ENCODE measurements around the gene FBXW11.

DNA sequence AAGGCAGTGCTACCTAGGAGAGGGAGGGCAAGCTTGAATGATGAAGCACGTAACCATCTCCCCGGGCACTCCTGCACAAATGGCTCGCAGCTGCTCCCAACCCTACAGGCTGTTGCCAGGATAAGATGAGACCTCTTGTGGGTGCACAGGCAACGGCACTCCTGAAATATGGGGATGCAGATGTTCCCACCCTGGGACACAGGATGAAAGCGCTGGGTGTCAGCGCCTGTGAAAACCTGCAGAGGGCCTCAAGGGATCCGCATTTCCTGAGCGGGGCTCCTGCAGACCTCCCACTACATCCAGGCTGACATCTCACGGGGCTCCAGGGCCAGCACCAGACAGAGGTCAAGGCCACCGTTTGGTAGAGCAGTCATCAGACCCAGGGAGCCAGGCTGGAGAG is 160.1 kb downstream of the FBXW11 start:
- TF ChIP-seq HEYL (CRISPR knock-in tag; IDR thresholded peaks at IDR 0.05) (no peak), USF2 (IDR thresholded peaks at IDR 0.05) (no peak), NR3C1 (IDR thresholded peaks at IDR 0.05) (no peak), POLR2A (IDR thresholded peaks at IDR 0.05; ENCODE audit: low read length) (no peak), KDM1A (IDR thresholded peaks at IDR 0.05; ENCODE audit: low read depth) (no peak), NFE2L2 (conservative IDR thresholded peaks at IDR 0.05; ENCODE audit: low read length) (no peak), CHD2 (IDR thresholded peaks at IDR 0.05; ENCODE audit: low read length, partially characterized antibody) (no peak), ESRRA (IDR thresholded peaks at IDR 0.05; ENCODE audit: borderline replicate concordance, low read length) (no peak), EP300 (IDR thresholded peaks at IDR 0.05) (no peak)
- TF ChIP-seq, protein P1, sequence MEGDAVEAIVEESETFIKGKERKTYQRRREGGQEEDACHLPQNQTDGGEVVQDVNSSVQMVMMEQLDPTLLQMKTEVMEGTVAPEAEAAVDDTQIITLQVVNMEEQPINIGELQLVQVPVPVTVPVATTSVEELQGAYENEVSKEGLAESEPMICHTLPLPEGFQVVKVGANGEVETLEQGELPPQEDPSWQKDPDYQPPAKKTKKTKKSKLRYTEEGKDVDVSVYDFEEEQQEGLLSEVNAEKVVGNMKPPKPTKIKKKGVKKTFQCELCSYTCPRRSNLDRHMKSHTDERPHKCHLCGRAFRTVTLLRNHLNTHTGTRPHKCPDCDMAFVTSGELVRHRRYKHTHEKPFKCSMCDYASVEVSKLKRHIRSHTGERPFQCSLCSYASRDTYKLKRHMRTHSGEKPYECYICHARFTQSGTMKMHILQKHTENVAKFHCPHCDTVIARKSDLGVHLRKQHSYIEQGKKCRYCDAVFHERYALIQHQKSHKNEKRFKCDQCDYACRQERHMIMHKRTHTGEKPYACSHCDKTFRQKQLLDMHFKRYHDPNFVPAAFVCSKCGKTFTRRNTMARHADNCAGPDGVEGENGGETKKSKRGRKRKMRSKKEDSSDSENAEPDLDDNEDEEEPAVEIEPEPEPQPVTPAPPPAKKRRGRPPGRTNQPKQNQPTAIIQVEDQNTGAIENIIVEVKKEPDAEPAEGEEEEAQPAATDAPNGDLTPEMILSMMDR (IDR thresholded peaks at IDR 0.05) = no peak
- TF ChIP-seq, protein P2, sequence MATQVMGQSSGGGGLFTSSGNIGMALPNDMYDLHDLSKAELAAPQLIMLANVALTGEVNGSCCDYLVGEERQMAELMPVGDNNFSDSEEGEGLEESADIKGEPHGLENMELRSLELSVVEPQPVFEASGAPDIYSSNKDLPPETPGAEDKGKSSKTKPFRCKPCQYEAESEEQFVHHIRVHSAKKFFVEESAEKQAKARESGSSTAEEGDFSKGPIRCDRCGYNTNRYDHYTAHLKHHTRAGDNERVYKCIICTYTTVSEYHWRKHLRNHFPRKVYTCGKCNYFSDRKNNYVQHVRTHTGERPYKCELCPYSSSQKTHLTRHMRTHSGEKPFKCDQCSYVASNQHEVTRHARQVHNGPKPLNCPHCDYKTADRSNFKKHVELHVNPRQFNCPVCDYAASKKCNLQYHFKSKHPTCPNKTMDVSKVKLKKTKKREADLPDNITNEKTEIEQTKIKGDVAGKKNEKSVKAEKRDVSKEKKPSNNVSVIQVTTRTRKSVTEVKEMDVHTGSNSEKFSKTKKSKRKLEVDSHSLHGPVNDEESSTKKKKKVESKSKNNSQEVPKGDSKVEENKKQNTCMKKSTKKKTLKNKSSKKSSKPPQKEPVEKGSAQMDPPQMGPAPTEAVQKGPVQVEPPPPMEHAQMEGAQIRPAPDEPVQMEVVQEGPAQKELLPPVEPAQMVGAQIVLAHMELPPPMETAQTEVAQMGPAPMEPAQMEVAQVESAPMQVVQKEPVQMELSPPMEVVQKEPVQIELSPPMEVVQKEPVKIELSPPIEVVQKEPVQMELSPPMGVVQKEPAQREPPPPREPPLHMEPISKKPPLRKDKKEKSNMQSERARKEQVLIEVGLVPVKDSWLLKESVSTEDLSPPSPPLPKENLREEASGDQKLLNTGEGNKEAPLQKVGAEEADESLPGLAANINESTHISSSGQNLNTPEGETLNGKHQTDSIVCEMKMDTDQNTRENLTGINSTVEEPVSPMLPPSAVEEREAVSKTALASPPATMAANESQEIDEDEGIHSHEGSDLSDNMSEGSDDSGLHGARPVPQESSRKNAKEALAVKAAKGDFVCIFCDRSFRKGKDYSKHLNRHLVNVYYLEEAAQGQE (IDR thresholded peaks at IDR 0.05) = no peak
